ENCODE measurements around the gene SKOR1.
A peak's percentile ranks its signal among the peaks of the same experiment; 100 is the strongest.

Gene SKOR1

DNA sequence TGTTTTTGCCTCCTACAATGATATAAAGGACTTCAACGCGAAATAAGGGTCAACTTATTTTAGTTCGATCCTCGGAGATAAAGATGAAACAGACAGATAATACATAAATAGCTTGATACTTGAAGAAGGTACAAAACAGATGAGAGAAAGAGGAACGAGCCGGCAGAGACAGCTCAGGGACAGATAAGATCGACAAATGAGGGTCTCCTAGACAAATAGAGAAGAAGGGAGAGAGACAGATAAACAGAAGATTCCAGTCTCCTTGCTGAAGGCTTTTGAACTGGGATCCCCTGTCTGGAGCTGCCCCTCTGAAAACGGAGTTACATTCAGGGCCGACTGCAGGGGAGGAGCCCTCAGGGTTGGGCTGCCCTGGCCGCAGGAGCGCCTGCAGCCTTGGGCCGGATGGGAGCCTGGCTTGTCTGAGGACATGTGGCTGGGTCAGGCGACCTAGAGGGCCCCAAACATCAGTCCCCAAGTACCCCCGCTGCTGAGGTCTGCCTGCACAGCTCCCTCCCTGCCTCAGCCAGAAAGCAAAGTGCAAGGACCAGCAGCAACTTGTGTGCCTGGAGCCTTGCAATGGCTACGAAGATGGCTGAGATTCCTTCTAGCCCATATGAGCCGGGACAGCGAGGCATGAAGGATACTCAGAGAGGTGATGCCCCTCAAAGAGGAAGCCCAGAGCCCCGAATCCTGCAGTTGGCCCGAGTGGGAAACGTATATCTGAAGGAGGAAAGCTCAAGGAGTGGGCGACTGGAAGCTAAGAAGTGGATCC, 926 bp upstream of the SKOR1 start:
- peaks cover 73 to 89% (median 84%) of the 10 kb centered on the region in 5 donors for H3K27me3 ChIP-seq (ENCODE audit: control insufficient read depth in 5 of 5, insufficient read depth in 4 of 5, low read length in 5 of 5)
- no peak overlapping the region for H3K4me3 ChIP-seq (ENCODE audit: low read depth in 1 of 5, low read length in 5 of 5)
- peaks cover 0 to 62% (median 53%) of the 10 kb centered on the region in 5 donors for H3K4me1 ChIP-seq (ENCODE audit: control insufficient read depth in 5 of 5, insufficient read depth in 5 of 5, low read length in 5 of 5)
- H3K9ac ChIP-seq (ENCODE audit: low read length in 5 of 5), result no peak overlapping the region
- H3K9me3 ChIP-seq (ENCODE audit: control insufficient read depth in 5 of 5, low read length in 5 of 5), result peaks cover 0 to 3% (median 0%) of the 10 kb centered on the region in 5 donors
- H3K27ac ChIP-seq (ENCODE audit: low read depth, low read length), result no peak overlapping the region
- no peaks in the 10 kb centered on the region for H3K36me3 ChIP-seq (ENCODE audit: control insufficient read depth in 5 of 5, insufficient read depth in 5 of 5, low read length in 5 of 5)

DNA sequence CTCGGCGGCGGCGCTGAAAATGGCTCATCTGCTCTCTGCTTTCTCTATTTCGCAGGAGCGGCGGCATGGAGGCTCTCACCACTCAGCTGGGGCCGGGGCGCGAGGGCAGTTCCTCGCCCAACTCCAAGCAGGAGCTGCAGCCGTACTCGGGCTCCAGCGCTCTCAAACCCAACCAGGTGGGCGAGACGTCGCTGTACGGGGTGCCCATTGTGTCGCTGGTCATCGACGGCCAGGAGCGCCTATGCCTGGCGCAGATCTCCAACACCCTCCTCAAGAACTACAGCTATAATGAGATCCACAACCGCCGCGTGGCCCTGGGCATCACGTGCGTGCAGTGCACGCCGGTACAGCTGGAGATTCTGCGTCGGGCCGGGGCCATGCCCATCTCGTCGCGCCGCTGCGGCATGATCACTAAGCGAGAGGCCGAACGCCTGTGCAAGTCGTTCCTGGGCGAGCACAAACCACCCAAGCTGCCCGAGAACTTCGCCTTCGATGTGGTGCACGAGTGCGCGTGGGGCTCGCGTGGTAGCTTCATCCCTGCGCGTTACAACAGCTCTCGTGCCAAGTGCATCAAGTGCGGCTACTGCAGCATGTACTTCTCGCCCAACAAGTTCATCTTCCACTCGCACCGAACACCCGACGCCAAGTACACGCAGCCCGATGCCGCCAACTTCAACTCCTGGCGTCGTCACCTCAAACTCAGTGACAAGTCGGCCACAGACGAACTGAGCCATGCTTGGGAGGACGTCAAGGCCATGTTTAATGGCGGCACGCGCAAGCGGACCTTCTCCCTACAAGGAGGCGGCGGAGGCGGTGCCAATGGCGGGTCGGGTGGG, 790 bp downstream of the SKOR1 start:
- peaks cover 0 to 3% (median 0%) of the 10 kb centered on the region in 5 donors for H3K9me3 ChIP-seq (ENCODE audit: control insufficient read depth in 5 of 5, low read length in 5 of 5)
- H3K27me3 ChIP-seq (ENCODE audit: control insufficient read depth in 5 of 5, insufficient read depth in 4 of 5, low read length in 5 of 5), result peaks cover 71 to 89% (median 80%) of the 10 kb centered on the region in 5 donors
- H3K36me3 ChIP-seq (ENCODE audit: control insufficient read depth in 5 of 5, insufficient read depth in 5 of 5, low read length in 5 of 5), result no peaks in the 10 kb centered on the region
- H3K27ac ChIP-seq (ENCODE audit: low read depth, low read length), result no peak overlapping the region
- H3K4me1 ChIP-seq (ENCODE audit: control insufficient read depth in 5 of 5, insufficient read depth in 5 of 5, low read length in 5 of 5), result peaks cover 0 to 56% (median 46%) of the 10 kb centered on the region in 5 donors
- H3K9ac ChIP-seq (ENCODE audit: low read length in 5 of 5), result no peak overlapping the region
- H3K4me3 ChIP-seq (ENCODE audit: low read depth in 1 of 5, low read length in 5 of 5), result peak overlapping the region in 1 of 5 donors; percentile 46

DNA sequence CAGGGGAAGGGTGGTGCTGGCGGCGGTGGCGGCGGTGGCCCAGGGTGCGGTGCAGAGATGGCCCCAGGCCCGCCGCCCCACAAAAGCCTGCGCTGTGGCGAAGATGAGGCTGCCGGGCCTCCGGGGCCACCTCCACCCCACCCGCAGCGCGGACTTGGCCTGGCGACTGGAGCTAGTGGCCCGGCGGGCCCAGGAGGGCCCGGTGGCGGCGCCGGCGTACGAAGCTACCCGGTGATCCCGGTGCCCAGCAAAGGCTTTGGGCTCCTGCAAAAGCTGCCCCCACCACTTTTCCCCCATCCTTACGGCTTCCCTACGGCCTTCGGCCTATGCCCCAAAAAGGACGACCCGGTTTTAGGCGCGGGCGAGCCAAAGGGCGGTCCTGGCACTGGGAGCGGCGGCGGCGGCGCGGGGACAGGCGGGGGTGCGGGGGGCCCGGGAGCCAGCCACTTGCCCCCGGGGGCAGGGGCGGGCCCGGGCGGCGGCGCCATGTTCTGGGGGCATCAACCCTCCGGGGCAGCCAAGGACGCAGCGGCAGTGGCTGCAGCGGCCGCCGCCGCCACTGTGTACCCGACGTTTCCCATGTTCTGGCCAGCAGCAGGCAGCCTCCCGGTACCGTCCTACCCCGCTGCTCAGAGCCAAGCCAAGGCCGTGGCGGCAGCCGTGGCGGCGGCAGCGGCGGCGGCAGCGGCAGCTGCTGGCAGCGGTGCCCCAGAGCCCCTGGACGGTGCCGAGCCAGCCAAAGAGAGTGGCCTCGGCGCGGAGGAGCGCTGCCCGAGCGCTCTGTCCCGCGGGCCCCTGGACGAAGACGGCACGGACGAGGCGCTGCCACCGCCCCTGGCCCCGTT, 1.6 kb downstream of the SKOR1 start:
- H3K27ac ChIP-seq (ENCODE audit: low read depth, low read length), result no peak overlapping the region
- H3K9me3 ChIP-seq (ENCODE audit: control insufficient read depth in 5 of 5, low read length in 5 of 5), result peaks cover 0 to 3% (median 0%) of the 10 kb centered on the region in 5 donors
- H3K27me3 ChIP-seq (ENCODE audit: control insufficient read depth in 5 of 5, insufficient read depth in 4 of 5, low read length in 5 of 5), result peaks cover 68 to 87% (median 78%) of the 10 kb centered on the region in 5 donors
- peaks cover 0 to 56% (median 44%) of the 10 kb centered on the region in 5 donors for H3K4me1 ChIP-seq (ENCODE audit: control insufficient read depth in 5 of 5, insufficient read depth in 5 of 5, low read length in 5 of 5)
- H3K36me3 ChIP-seq (ENCODE audit: control insufficient read depth in 5 of 5, insufficient read depth in 5 of 5, low read length in 5 of 5), result no peaks in the 10 kb centered on the region
- no peak overlapping the region for H3K9ac ChIP-seq (ENCODE audit: low read length in 5 of 5)
- peak overlapping the region in 1 of 5 donors; percentile 3 for H3K4me3 ChIP-seq (ENCODE audit: low read depth in 1 of 5, low read length in 5 of 5)

DNA sequence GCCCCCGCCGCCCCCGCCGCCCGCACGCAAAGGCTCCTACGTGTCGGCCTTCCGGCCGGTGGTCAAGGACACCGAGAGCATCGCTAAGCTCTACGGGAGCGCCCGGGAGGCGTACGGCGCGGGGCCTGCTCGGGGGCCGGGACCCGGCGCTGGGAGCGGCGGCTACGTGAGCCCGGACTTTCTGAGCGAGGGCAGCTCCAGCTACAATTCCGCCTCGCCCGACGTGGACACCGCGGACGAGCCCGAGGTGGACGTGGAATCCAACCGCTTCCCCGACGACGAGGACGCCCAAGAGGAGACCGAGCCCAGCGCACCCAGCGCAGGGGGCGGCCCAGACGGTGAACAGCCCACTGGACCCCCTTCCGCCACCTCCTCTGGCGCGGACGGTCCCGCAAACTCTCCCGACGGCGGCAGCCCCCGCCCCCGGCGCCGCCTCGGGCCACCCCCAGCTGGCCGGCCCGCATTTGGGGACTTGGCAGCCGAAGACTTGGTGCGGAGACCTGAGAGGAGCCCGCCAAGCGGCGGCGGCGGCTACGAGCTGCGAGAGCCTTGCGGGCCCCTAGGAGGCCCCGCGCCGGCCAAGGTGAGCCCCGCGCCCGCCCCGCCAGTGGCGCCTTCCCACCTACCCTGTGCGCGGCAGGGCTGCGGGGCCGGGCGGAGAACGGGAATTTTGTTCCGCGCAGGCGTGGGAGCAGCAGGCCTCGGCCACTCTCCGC, 2.4 kb downstream of the SKOR1 start:
- peaks cover 0 to 55% (median 45%) of the 10 kb centered on the region in 5 donors for H3K4me1 ChIP-seq (ENCODE audit: control insufficient read depth in 5 of 5, insufficient read depth in 5 of 5, low read length in 5 of 5)
- peaks cover 67 to 86% (median 79%) of the 10 kb centered on the region in 5 donors for H3K27me3 ChIP-seq (ENCODE audit: control insufficient read depth in 5 of 5, insufficient read depth in 4 of 5, low read length in 5 of 5)

DNA sequence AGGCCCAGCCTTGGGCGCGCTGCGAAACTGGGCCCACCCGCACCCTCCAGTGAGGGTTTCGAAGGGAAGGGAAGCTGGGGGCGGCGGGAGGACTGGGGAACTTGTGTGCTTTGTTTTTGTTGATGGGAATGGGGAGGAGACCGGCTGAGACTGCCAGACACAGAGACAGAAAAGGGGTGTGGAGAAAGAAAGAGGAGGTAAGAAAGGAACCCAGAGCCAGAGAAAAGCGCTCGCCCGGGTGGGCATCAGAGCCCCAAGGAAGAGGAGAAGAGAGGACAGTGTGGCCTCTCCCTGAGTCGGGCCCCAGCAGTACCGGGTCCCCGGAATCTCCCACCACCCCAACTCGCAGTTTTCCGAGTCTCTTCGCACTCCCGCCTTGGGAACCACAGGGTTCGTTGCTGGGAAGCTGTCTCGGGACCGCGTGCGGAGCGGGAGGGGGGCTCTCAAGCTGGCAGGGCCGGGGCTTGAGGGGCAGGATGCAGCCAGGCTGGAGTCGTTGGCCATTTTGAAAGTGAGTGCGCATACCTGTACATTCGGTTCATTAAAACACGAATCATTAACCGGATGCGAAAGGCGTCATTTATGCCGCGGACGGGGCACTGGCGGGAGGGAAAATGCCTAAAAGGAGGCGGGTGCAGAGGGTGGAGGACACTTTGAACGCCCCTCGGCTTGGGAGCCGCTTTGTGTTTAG, 3.1 kb downstream of the SKOR1 start:
- Histone ChIP-seq H3K36me3 (ENCODE audit: control insufficient read depth in 5 of 5, insufficient read depth in 5 of 5, low read length in 5 of 5) (no peaks in the 10 kb centered on the region), H3K27me3 (ENCODE audit: control insufficient read depth in 5 of 5, insufficient read depth in 4 of 5, low read length in 5 of 5) (peaks cover 68 to 88% (median 83%) of the 10 kb centered on the region in 5 donors), H3K27ac (ENCODE audit: low read depth, low read length) (no peak overlapping the region), H3K4me1 (ENCODE audit: control insufficient read depth in 5 of 5, insufficient read depth in 5 of 5, low read length in 5 of 5) (peaks cover 0 to 59% (median 49%) of the 10 kb centered on the region in 5 donors), H3K9ac (ENCODE audit: low read length in 5 of 5) (no peak overlapping the region), H3K4me3 (ENCODE audit: low read depth in 1 of 5, low read length in 5 of 5) (peak overlapping the region in 2 of 5 donors; percentile 10 to 22), H3K9me3 (ENCODE audit: control insufficient read depth in 5 of 5, low read length in 5 of 5) (peaks cover 0 to 3% (median 0%) of the 10 kb centered on the region in 5 donors)

More for the DNA sequence above, 2.4 kb downstream of the SKOR1 start:
- H3K27ac ChIP-seq (ENCODE audit: low read depth, low read length), result no peak overlapping the region
- no peak overlapping the region for H3K9ac ChIP-seq (ENCODE audit: low read length in 5 of 5)
- H3K4me3 ChIP-seq (ENCODE audit: low read depth in 1 of 5, low read length in 5 of 5), result peak overlapping the region in 2 of 5 donors; percentile 10 to 22
- H3K9me3 ChIP-seq (ENCODE audit: control insufficient read depth in 5 of 5, low read length in 5 of 5), result peaks cover 0 to 3% (median 0%) of the 10 kb centered on the region in 5 donors
- H3K36me3 ChIP-seq (ENCODE audit: control insufficient read depth in 5 of 5, insufficient read depth in 5 of 5, low read length in 5 of 5), result no peaks in the 10 kb centered on the region

DNA sequence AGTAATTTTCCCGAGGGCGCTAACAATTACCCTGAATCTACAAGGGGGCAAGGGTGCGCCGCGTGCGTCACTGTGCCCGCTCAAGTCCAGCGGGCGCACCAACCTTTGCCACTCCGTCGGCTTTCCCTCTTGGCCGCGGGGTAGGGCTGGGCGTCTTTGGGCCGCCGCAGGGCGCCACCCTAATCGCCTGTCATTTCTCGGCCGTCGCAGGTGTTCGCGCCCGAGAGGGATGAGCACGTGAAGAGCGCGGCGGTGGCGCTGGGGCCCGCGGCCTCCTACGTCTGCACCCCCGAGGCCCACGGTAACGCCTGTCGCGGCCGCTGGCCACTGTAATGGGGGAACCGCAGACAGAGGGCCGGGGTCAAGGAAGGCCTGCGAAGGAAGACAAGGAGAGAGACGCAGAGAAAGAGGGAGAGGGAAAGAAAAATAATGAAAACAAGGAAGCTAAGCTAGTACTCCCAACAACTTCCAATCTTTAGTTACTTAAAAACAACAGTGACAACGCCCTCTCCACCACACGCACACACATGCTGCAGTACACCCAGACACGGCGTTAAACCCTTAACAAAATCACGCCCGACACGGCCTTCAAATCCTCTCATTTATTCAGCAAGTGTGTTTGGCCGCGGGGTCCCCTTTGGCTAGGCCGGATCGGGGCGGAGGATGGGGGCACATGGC, 3.8 kb downstream of the SKOR1 start:
- H3K27me3 ChIP-seq (ENCODE audit: control insufficient read depth in 5 of 5, insufficient read depth in 4 of 5, low read length in 5 of 5), result peaks cover 69 to 89% (median 83%) of the 10 kb centered on the region in 5 donors
- no peak overlapping the region for H3K9ac ChIP-seq (ENCODE audit: low read length in 5 of 5)
- H3K36me3 ChIP-seq (ENCODE audit: control insufficient read depth in 5 of 5, insufficient read depth in 5 of 5, low read length in 5 of 5), result no peaks in the 10 kb centered on the region
- peaks cover under 1 to 61% (median 51%) of the 10 kb centered on the region in 5 donors for H3K4me1 ChIP-seq (ENCODE audit: control insufficient read depth in 5 of 5, insufficient read depth in 5 of 5, low read length in 5 of 5)
- no peak overlapping the region for H3K27ac ChIP-seq (ENCODE audit: low read depth, low read length)
- peak overlapping the region in 1 of 5 donors; percentile 26 for H3K4me3 ChIP-seq (ENCODE audit: low read depth in 1 of 5, low read length in 5 of 5)
- peaks cover 0 to 3% (median 0%) of the 10 kb centered on the region in 5 donors for H3K9me3 ChIP-seq (ENCODE audit: control insufficient read depth in 5 of 5, low read length in 5 of 5)

DNA sequence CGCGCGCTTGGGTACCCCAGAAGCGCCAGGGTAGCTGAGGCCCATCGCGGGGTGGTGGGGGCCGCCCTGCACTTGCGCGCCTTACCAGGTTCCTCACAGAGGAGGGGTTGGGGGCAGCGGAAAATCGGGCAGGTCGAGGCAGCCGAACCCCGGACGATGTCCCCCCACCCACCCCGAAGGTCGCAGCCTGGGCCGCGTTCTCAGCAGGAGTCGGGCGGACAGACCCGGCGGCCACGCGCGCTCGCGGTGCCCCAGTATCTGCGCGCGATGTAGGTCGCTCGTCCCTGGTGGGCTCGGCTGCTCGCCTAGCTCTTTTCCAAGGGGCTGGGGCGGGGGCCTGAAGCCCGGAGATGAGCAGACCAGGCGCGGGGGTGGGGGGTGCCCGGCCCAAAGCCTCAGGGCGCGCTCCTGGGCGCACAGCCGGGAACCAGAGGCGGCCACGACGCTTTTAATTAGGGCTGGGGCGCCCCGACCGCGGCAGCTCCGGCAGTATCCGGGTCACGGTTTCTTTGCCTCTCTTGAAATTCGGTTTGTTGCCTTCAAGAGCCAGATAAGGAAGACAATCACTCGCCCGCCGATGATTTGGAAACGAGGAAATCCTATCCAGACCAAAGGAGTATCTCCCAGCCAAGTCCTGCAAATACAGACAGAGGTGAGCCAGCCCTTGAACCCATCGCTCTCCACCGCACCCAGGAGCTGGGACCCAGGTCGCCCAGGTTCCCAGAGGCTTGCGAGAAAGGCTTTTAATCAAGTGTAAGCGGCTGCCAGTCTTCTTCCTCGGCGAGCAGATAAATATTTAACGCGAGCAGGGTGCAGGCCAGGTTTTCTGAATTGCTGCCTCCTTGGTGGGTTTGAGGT, 4.6 kb downstream of the SKOR1 start:
- Histone ChIP-seq H3K4me1 (ENCODE audit: control insufficient read depth in 5 of 5, insufficient read depth in 5 of 5, low read length in 5 of 5) (peaks cover 1 to 68% (median 57%) of the 10 kb centered on the region in 5 donors), H3K9me3 (ENCODE audit: control insufficient read depth in 5 of 5, low read length in 5 of 5) (peaks cover 0 to 3% (median 0%) of the 10 kb centered on the region in 5 donors), H3K27ac (ENCODE audit: low read depth, low read length) (no peak overlapping the region), H3K36me3 (ENCODE audit: control insufficient read depth in 5 of 5, insufficient read depth in 5 of 5, low read length in 5 of 5) (no peaks in the 10 kb centered on the region), H3K4me3 (ENCODE audit: low read depth in 1 of 5, low read length in 5 of 5) (no peak overlapping the region), H3K27me3 (ENCODE audit: control insufficient read depth in 5 of 5, insufficient read depth in 4 of 5, low read length in 5 of 5) (peaks cover 66 to 88% (median 79%) of the 10 kb centered on the region in 5 donors), H3K9ac (ENCODE audit: low read length in 5 of 5) (no peak overlapping the region)

DNA sequence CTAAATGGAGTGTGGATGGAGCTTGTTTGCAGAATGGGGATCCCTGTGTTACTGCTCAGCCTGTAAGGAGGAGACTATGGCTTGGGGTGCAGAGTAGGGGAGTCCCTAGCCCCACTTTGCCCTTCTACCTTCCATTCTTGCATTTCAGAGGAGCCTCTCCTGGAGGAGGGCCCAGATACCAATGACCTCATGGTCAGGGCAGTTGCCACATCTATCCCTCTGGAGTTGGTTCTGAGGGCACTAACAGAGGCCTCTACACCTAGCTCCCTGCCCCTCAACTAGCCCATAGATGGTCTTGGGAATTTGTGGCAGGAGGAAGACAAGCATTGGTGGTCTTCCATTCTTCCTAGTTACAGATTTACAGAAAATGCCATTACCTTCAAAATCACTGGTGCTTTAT, 6.1 kb downstream of the SKOR1 start:
- Histone ChIP-seq H3K4me3 (ENCODE audit: low read depth in 1 of 5, low read length in 5 of 5) (no peak overlapping the region), H3K27ac (ENCODE audit: low read depth, low read length) (no peak overlapping the region), H3K9ac (ENCODE audit: low read length in 5 of 5) (no peak overlapping the region), H3K4me1 (ENCODE audit: control insufficient read depth in 5 of 5, insufficient read depth in 5 of 5, low read length in 5 of 5) (peaks cover 1 to 69% (median 58%) of the 10 kb centered on the region in 5 donors), H3K9me3 (ENCODE audit: control insufficient read depth in 5 of 5, low read length in 5 of 5) (peaks cover 0 to under 1% (median 0%) of the 10 kb centered on the region in 5 donors), H3K27me3 (ENCODE audit: control insufficient read depth in 5 of 5, insufficient read depth in 4 of 5, low read length in 5 of 5) (peaks cover 68 to 86% (median 77%) of the 10 kb centered on the region in 5 donors), H3K36me3 (ENCODE audit: control insufficient read depth in 5 of 5, insufficient read depth in 5 of 5, low read length in 5 of 5) (no peaks in the 10 kb centered on the region)

All from subcutaneous abdominal adipose tissue (tissue), 5 donors.